CD4-positive, alpha-beta T cell treated with Interleukin-4 for 1 hour (primary cell): ENCODE data around the gene UGP2.

Experiments
- DNase-seq, 2 donors: peaks; one replicate each; pipeline ENCODE4 v3.0.0-alpha.2; 2020 to 2022

The UGP2 gene

GRCh38 chr2:63866009-63866709, 24.5 kb downstream of the UGP2 start:
- peak in 1 of 2 donors; percentile 38 for DNase-seq

- no peak for DNase-seq
These were observed 29.0 kb downstream of the UGP2 start for GRCh38 chr2:63870679-63871078.

- no peak for DNase-seq
These were observed 30.2 kb downstream of the UGP2 start for GRCh38 chr2:63871864-63872263.

GRCh38 chr2:63872571-63873328, 31.1 kb downstream of the UGP2 start:
- DNase-seq = no peak

- no peak for DNase-seq
These were observed 32.8 kb downstream of the UGP2 start for GRCh38 chr2:63874204-63875130.

GRCh38 chr2:63875131-63875527, 33.4 kb downstream of the UGP2 start:
- no peak for DNase-seq

GRCh38 chr2:63875559-63876245, 34.0 kb downstream of the UGP2 start:
- DNase-seq = no peak

- no peak for DNase-seq
These were observed 34.6 kb downstream of the UGP2 start for GRCh38 chr2:63876311-63876710.

- DNase-seq = no peak
These were observed 36.8 kb downstream of the UGP2 start for GRCh38 chr2:63878486-63878885.

- DNase-seq = no peak
These were observed 38.3 kb downstream of the UGP2 start for GRCh38 chr2:63879876-63880433.

GRCh38 chr2:63880625-63881024, 38.9 kb downstream of the UGP2 start:
- no peak for DNase-seq

- DNase-seq = no peak
These were observed 39.5 kb downstream of the UGP2 start for GRCh38 chr2:63881205-63881604.

- DNase-seq = no peak
These were observed 40.9 kb downstream of the UGP2 start for GRCh38 chr2:63882395-63883105.

- DNase-seq = no peak
These were observed 44.7 kb downstream of the UGP2 start for GRCh38 chr2:63886445-63886844.

GRCh38 chr2:63888053-63888452, 46.4 kb downstream of the UGP2 start:
- DNase-seq = no peak

- peak; percentile 24 to 46 for DNase-seq
These were observed 47.0 kb downstream of the UGP2 start for GRCh38 chr2:63888490-63889402.

GRCh38 chr2:63890678-63891077, 49.0 kb downstream of the UGP2 start:
- DNase-seq = no peak

- DNase-seq = no peak
These were observed 49.9 kb downstream of the UGP2 start for GRCh38 chr2:63891488-63892030.

GRCh38 chr2:63893163-63893562, 51.5 kb downstream of the UGP2 start:
- no peak for DNase-seq

- no peak for DNase-seq
These were observed 52.5 kb downstream of the UGP2 start for GRCh38 chr2:63894167-63894566.
